SK-N-SH (cell line): Measurements from ENCODE around the gene TLR3.
"Not testable (repeated sequence)": the region's sequence is repeated elsewhere in the genome, so short reads cannot be mapped to it uniquely, and the experiment has no call there.

Source experiments
- CTCF ChIP-seq: fragments of 200-600 bp; sonication (generic); IDR thresholded peaks from 2 replicates; pipeline ENCODE4 v1.6.1; 2017; ENCODE audit warnings: antibody characterized with exemption, mild to moderate bottlenecking, moderate library complexity
- ELF1 ChIP-seq: IDR thresholded peaks from 2 replicates; pipeline ENCODE4 v1.4.0; 2012
- EP300 ChIP-seq, 2 experiments: IDR thresholded peaks; 2 replicates each; pipeline versions ENCODE4 v1.4.0 to v1.6.1; 2012; ENCODE audit warnings: borderline replicate concordance in 1 of 2, low read depth in 1 of 2, low read length in 1 of 2
- FOXM1 ChIP-seq: IDR thresholded peaks from 2 replicates; pipeline ENCODE4 v1.4.0; 2012; ENCODE audit warnings: low read depth, mild to moderate bottlenecking
- MAX ChIP-seq: IDR thresholded peaks from 2 replicates; pipeline ENCODE4 v1.4.0; 2012; ENCODE audit warnings: low read depth
- POLR2AphosphoS5 ChIP-seq: IDR thresholded peaks from 2 replicates; pipeline ENCODE4 v1.6.1; 2012; ENCODE audit warnings: low read depth, low read length
- REST ChIP-seq: IDR thresholded peaks from 2 replicates; pipeline ENCODE4 v1.6.1; 2012; ENCODE audit warnings: mild to moderate bottlenecking, low read depth, low read length, moderate library complexity
- TAF1 ChIP-seq: IDR thresholded peaks from 2 replicates; pipeline ENCODE4 v1.6.1; 2012; ENCODE audit warnings: low read depth, mild to moderate bottlenecking, low read length, moderate library complexity, borderline replicate concordance
- TCF12 ChIP-seq: IDR thresholded peaks from 2 replicates; pipeline ENCODE4 v1.4.0; 2012
- YY1 ChIP-seq: IDR thresholded peaks from 2 replicates; pipeline ENCODE4 v1.4.0; 2012; ENCODE audit warnings: low read depth, mild to moderate bottlenecking

- TF ChIP-seq POLR2AphosphoS5; YY1; EP300 (IDR thresholded peaks at IDR 0.05; ENCODE audit: borderline replicate concordance in 1 of 2, low read depth in 1 of 2, low read length in 1 of 2); CTCF; TAF1; TCF12; FOXM1; MAX; ELF1; REST: not testable (repeated sequence)
These were observed 18.8 kb upstream of the TLR3 start for GRCh38 chr4:186050135-186050534.
